T-helper 2 cell treated with Interferon-gamma antibody and Interleukin-4, amounts not matched to agents 5 μg/mL and 100 μg/mL, for 36 hours (primary cell): ENCODE results near the gene PBXIP1.

ENCODE experiments used
- DNase-seq: peaks from one replicate; pipeline ENCODE4 v3.0.0; 2021; ENCODE audit warnings: low spot score
- H3K27ac Mint-ChIP-seq: one replicate; pipeline ENCODE4 v1.8.0; 2021; ENCODE audit warnings: mild to moderate bottlenecking, mixed read lengths
- H3K27me3 Mint-ChIP-seq: one replicate; pipeline ENCODE4 v1.8.0; 2021; ENCODE audit warnings: low read depth, mixed read lengths
- H3K36me3 Mint-ChIP-seq: one replicate; pipeline ENCODE4 v1.8.0; 2021; ENCODE audit warnings: low read depth, mixed read lengths
- H3K4me1 Mint-ChIP-seq: one replicate; pipeline ENCODE4 v1.8.0; 2021; ENCODE audit warnings: low read depth, mixed read lengths
- H3K4me3 Mint-ChIP-seq: one replicate; pipeline ENCODE4 v1.8.0; 2022; ENCODE audit warnings: mild to moderate bottlenecking, moderate library complexity, mixed read lengths
- H3K9me3 Mint-ChIP-seq: one replicate; pipeline ENCODE4 v1.8.0; 2021; ENCODE audit warnings: mixed read lengths

PBXIP1 gene

DNA sequence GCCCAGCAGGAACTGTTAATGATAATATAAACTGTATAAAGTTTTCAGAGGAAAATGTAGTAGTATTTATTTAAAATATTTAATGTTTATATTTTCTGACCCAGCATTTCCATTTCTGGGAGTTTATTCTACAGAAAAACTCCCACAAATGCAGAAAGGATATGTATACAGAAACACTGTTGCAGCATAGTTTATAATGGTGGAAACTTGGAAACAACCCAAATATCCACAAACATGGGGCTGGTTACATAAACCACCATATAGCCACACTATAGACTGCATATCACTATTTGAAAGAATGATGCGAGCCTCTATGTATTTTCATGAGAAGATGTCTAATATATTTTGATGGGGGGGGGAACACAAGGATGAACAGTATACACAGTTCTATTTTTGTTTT is 54.3 kb downstream of the PBXIP1 start:
- DNase-seq, result no peak
- Mint-ChIP-seq H3K4me1 (no peaks in the 10 kb centered on the region), H3K9me3 (no peaks in the 10 kb centered on the region), H3K27ac (no peak overlapping the region), H3K4me3 (no peak overlapping the region), H3K36me3 (no peaks in the 10 kb centered on the region), H3K27me3 (peaks cover 3% of the 10 kb centered on the region)

DNA sequence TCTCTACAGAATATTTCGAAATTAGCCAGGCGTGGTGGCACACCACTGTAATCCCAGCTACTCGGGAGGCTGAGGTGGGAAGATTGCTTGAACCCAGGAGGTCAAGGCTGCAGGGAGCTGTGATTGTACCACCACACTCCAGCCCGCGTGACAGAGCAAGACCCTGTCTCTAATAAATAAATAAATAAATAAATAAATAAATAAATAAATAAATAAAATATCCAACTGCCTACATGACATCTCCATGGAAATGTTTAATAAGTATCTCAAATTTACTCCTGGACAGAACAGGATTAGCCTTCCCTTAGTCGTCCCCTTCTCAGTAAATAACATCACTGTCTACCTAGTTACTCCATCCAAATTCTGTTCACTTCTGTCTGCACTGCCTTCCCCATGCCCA is 56.9 kb downstream of the PBXIP1 start:
- Mint-ChIP-seq H3K9me3 (no peaks in the 10 kb centered on the region), H3K36me3 (no peaks in the 10 kb centered on the region), H3K27ac (no peak overlapping the region), H3K27me3 (peaks cover 8% of the 10 kb centered on the region), H3K4me3 (no peak overlapping the region), H3K4me1 (no peaks in the 10 kb centered on the region)
- no peak for DNase-seq

GRCh38 chr1:154896771-154897286 is 59.1 kb downstream of the PBXIP1 start:
- Mint-ChIP-seq H3K36me3 (no peaks in the 10 kb centered on the region), H3K4me3 (no peak overlapping the region), H3K27ac (no peak overlapping the region), H3K4me1 (no peaks in the 10 kb centered on the region), H3K27me3 (peaks cover 20% of the 10 kb centered on the region), H3K9me3 (no peaks in the 10 kb centered on the region)
- no peak for DNase-seq

DNA sequence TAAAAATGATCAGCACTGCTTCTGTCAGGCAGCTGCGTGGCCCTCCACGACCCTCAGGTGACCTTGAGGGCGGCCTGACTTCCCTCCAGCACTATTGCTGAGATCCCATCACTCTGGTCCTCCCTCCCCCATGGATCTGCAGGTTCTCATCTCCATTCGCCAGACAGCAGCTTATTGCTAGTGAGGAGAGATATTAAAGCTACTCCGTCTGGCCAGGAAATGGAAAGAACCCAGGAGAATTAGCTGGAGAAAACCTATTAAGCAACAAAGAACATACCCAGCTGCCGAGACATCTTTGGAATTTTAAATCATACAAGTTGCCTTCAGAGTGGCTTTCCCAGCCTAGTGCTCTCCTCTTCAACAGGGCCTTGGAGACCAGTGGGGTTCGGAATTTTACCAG is 60.1 kb downstream of the PBXIP1 start:
- Mint-ChIP-seq H3K4me3 (no peak overlapping the region), H3K9me3 (no peaks in the 10 kb centered on the region), H3K27me3 (peaks cover 25% of the 10 kb centered on the region), H3K4me1 (peaks cover 1% of the 10 kb centered on the region), H3K36me3 (no peaks in the 10 kb centered on the region), H3K27ac (no peak overlapping the region)
- DNase-seq, result no peak
